Pulmonary artery endothelial cell (primary cell): ENCODE measurements around the gene CFAP99. TPM values are rescaled to one million over a fixed set of nuclear protein-coding genes. Genes with fewer than 3 reads are reported as not detected.

Experiments
- DNase-seq: peaks from one replicate; pipeline ENCODE4 v3.0.0-alpha.2; 2011; ENCODE audit warnings: low read depth, low spot score
- total RNA-seq: library from RNA; depleted of rRNA; stranded (reverse); fragments of >200 nt; gene quantifications from 2 replicates; pipeline ENCODE4 v1.2.3, GENCODE V29; 2014

Gene CFAP99
- total RNA-seq, 1 donor from 2014 or later: not detected

- peak; percentile 84 for DNase-seq
These were observed 49.9 kb downstream of the CFAP99 start, which contains the start of gene RNF4 for GRCh38 chr4:2468456-2469191. RNF4 (plus strand) TSS chr4:2469106; CDS start chr4:2490494, 21,388 bp downstream.

GRCh38 chr4:2469192-2469984 lies 50.6 kb downstream of the CFAP99 start:
- DNase-seq: no peak

- DNase-seq: no peak
These were observed 52.0 kb downstream of the CFAP99 start for GRCh38 chr4:2470791-2471190.

- no peak for DNase-seq
These were observed 53.4 kb downstream of the CFAP99 start for GRCh38 chr4:2472187-2472586.

GRCh38 chr4:2478229-2478628 lies 59.5 kb downstream of the CFAP99 start:
- no peak for DNase-seq

- DNase-seq: no peak
These were observed 61.9 kb downstream of the CFAP99 start for GRCh38 chr4:2480649-2481048.

GRCh38 chr4:2482192-2482591 lies 63.4 kb downstream of the CFAP99 start:
- DNase-seq: no peak

- DNase-seq: peak; percentile 43
These were observed 63.9 kb downstream of the CFAP99 start for GRCh38 chr4:2482693-2483092.

GRCh38 chr4:2483237-2483636 lies 64.5 kb downstream of the CFAP99 start:
- DNase-seq: no peak

GRCh38 chr4:2484185-2484584 lies 65.4 kb downstream of the CFAP99 start:
- no peak for DNase-seq

- peak; percentile 29 for DNase-seq
These were observed 66.2 kb downstream of the CFAP99 start for GRCh38 chr4:2484993-2485392.

- DNase-seq: no peak
These were observed 67.2 kb downstream of the CFAP99 start for GRCh38 chr4:2485956-2486355.

- DNase-seq: no peak
These were observed 68.2 kb downstream of the CFAP99 start for GRCh38 chr4:2486981-2487380.

GRCh38 chr4:2487632-2488031 lies 68.9 kb downstream of the CFAP99 start:
- DNase-seq: no peak

GRCh38 chr4:2489081-2489805 lies 70.5 kb downstream of the CFAP99 start:
- DNase-seq: no peak

- DNase-seq: no peak
These were observed 71.2 kb downstream of the CFAP99 start for GRCh38 chr4:2489841-2490552.

GRCh38 chr4:2492970-2493369 lies 74.2 kb downstream of the CFAP99 start:
- no peak for DNase-seq

- no peak for DNase-seq
These were observed 76.2 kb downstream of the CFAP99 start for GRCh38 chr4:2494992-2495391.

- DNase-seq: no peak
These were observed 78.6 kb downstream of the CFAP99 start for GRCh38 chr4:2497324-2497723.

GRCh38 chr4:2497931-2498330 lies 79.2 kb downstream of the CFAP99 start:
- no peak for DNase-seq

- no peak for DNase-seq
These were observed 81.8 kb downstream of the CFAP99 start for GRCh38 chr4:2500547-2500946.
